HG02852 (cell line): ENCODE data around the gene RGP1.

Source experiments
- ATAC-seq: cut with Tn5 transposase; IDR thresholded peaks from one replicate; pipeline ENCODE4 v1.9.1; 2021; ENCODE audit warnings: mild to moderate bottlenecking, moderate library complexity; ENCODE audit not compliant: unreplicated experiment

Gene RGP1

DNA sequence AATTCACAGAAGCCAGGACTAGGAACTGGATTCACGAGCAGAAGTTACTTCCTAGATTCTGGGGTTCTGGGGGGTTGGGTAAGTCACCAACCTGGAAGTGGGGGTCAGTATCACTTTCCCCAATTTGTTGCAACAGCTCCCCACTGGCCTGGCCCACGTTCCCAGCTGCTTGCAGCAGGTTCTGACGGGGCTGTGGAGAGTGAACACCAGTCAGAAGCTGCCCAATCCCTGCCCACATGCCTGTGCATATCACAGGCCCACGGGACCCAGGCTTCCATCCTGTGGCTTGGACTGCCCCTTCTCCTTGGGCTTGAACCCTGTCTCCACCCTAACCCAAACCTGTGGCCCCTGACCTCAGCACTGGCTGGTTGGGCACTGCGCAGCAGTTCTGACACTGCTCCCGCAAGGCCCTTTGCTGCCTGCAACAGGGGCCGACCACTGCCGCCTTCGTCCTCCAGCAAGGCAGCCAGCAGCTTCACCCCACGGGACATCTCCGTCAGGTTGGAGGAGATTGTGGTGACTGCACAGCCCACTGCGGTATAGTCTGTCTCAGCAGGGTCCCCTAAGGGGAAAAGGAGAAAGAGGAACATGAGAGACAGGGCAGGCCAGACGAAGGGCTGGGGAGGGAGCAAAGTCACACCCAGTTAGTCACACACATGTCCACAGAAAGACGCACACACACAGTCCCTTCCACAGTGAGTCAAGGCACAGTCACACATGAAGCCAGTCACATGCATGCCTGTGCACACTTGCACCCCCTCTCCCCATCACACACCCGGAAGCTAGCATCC lies 30.2 kb upstream of the RGP1 start:
- no peak for ATAC-seq

DNA sequence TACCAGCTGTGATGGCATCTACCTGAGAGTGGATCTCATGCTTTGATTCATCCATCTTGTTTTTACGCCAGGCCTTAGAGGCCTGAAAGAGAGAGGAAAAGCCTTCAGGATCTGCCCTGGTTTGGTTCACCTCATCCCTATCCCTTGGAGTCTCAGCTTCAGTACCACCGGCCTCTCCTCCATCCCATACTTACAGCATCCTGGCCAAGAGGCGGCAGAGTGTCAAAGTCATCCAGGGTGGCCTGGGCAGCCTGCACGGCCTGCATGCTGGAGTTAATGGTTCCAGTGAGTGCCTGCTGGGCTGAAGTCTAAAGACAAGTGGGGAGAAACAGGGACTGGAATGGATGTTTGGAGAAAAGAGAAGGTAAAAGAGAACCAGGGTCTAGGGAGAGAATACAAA lies 29.5 kb upstream of the RGP1 start:
- ATAC-seq, result no peak

DNA sequence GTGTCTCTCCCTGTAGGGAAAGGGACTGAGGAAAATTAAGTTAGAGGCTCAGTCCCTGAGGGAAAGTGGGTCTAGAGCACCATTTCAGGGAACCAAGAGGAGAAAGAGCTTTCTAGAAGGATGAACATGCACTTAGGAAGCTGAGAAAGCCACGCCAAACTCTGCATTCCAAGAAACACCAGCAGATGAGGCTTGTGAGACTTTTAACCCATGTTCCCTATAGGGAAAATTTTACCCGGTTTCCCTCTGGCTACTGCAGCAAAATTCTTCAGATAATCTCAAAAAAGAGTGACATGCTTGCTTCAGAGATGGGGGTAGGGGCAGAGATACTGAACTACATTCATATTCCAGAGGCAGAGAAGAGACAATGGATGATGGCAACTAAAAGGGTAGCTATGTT lies 25.7 kb upstream of the RGP1 start:
- ATAC-seq, result no peak

DNA sequence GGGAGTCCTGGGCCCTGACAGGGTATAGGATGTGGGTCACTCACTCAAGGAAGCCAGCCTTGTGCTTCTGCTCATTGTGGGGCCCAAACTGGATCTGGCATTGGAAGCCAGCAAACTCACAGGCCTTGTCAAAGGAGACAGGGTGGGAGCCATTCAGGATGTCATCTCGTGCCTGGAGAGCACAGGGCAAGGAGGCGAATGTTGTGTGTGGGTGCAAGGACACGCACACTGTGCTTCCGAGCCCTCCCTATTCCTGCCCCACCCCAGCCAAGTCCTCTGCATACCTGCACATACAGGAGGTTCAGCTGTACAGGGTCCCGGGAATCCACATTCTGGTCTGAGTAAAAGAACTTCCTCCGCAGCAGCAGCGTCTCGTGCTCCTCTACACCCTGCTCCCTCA lies 25.2 kb upstream of the RGP1 start:
- ATAC-seq, result no peak

DNA sequence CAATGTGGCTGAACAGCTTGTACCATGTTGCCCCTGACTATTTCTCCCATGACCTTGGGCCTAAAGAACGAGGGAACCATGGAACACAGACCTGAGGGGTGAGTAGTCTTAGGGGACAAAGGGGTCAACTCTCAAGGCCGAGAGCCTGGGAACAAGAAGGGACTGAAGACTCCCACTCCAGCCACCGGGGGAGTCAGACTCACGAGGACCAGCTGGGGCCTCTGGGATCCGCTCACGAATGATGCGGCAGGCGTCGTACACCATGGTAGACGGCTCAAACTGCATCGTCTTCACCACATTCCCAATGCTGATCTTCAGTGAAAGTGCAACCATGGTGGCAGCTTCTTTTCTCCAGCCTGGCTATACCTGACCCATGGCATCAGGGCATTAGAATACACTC lies 23.7 kb upstream of the RGP1 start:
- no peak for ATAC-seq

DNA sequence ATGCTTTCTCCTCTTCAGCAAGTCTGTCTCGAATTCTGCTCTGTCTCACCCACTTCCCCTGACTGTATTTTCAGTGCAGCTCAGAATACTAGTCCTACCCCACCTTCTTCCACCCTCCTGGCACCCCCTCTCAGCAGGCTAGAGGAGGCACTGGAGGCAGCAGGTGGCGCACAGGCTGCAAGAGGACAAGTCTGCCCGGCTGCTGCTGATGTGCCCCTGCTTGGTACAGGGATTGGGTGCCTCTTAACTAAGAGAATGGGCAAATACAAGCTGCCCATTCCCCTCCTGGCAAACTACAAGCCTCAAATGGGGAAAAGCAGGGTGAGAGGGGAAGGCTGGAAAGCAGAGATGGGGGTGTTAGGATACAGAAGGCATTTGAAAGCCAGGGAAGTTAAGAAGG lies 22.2 kb upstream of the RGP1 start:
- no peak for ATAC-seq

DNA sequence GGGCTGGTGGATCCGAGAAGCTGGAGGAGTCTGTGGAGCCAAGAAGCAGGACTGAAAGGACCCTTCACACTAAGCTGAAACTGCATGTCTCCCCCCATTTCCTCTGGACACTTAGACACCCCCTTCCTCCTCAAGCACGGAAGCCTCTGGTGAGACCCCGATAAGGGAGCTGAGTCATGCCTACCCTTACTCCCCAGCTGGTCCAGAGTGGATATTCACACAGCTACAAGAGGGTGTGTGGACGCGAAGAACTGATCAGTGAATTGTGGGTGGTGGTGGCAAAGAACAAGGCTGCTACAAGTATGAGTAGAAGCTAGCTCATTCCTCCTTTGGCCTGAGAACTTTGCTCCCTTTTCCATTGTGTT lies 21.4 kb upstream of the RGP1 start:
- no peak for ATAC-seq

DNA sequence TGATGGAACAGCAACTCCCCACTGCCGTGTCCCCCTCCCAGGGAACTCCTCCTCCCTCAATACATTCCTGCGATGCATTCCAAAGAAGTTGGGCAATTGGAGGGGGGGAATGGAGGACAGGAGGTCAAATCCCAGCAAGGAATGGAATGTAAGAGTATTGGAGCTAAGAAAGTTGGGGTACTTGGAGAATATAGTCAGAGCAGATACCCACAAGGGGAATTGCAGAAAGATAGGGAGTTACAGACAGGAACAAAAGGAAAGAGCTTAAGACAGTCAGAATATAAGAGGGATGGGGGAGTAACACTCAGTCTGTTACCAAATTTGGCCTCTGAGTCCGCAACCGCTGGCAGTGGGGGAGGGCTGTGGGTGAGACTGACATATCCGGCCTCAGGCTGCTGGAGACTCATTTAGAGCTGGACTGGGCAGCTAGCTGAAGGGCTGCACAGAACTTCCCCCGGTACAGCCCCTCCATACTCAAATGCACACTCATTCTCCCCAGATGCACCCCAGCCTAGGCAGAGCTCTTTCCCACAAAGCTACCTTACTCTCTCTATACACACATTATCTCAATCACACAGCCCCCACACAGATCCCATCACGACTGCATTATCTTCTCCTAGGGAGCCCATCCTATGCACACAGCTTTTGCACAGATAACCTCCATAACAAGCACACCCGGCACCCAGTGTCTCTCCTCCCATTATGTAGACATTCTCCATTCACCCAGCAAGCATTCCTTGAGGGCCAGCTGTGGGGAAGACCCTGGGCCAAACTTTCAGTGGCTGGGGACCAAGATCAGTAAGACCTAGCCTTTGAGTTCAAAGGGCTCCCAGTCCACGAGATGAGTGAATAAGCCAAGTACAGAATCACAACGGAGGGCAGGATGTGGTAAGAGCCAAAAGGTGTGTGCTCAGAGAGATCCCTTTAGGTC lies 20.8 kb upstream of the RGP1 start:
- no peak for ATAC-seq

DNA sequence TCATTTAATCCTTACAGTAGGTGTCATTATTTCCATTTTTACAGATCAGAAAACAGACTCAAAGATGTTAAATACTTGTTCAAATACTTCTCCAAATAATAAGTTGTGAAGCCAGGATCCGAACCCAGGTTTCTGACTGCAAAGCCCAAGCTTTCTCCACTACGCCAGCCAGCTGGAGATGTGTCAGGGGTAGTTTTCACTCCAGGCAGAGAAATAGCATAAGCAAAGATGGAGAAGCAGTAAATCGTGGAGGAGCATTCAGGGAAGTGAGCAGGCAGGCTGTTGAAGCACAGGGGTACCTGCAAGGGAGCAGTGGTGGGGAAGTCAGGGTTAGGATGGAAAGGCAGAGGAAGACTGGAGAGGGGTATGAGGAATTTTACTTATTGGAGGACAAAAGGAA lies 20.0 kb upstream of the RGP1 start:
- ATAC-seq, result no peak

DNA sequence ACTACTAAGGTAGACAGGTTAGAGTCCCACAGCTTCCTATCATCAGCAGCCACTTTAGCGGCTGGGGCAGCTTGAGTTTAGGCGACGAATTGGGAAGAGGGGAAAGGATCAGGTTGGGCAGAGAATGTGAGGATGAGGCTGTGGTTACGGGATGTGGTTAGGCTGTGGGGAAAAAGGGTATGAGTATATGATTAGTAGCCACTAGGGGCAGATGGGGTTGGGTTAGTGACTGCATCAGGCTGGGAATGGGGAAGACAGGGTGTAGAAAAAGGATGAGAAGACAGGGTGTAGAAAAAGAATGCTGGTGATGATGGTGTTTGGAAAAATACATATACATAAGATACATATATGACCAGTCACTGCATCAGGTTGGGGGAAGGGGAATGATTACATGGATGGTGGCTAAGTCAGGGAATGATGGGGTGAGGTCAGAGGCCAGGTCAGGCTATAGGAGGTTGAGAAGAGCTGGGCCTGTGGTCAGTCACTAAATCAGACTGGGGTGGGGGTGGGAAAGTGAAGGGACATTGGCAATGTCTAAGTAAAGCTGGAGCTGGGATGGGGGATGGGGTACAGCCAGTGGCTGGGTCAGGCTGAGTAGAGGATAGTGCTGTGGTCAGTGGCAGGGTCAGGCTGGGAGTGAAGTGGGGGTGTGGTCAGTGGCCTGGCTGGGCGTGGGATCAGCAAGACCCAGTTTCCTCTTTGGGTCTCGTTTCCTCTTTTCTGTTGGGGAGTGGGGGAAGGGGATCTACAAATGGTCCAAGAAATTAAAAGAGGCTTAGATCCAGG lies 19.2 kb upstream of the RGP1 start:
- ATAC-seq, result no peak

DNA sequence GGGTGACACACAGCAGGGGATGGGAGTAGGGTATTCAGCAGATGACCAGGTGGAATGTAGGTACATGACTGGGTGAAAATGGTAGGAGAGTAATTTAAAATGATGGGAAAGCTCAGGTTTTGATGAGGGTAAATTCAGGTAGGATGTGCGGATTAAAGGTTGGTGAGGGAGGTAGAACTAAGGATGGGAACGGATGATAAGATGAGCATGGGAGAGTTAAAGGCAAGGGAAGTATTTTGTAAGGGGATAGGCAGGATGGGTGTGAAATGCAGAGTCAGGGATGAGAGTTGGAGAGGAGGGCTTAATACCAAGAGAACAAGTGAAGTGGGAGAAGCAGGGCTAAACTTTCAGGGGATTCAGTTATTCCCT lies 18.6 kb upstream of the RGP1 start:
- ATAC-seq, result no peak

DNA sequence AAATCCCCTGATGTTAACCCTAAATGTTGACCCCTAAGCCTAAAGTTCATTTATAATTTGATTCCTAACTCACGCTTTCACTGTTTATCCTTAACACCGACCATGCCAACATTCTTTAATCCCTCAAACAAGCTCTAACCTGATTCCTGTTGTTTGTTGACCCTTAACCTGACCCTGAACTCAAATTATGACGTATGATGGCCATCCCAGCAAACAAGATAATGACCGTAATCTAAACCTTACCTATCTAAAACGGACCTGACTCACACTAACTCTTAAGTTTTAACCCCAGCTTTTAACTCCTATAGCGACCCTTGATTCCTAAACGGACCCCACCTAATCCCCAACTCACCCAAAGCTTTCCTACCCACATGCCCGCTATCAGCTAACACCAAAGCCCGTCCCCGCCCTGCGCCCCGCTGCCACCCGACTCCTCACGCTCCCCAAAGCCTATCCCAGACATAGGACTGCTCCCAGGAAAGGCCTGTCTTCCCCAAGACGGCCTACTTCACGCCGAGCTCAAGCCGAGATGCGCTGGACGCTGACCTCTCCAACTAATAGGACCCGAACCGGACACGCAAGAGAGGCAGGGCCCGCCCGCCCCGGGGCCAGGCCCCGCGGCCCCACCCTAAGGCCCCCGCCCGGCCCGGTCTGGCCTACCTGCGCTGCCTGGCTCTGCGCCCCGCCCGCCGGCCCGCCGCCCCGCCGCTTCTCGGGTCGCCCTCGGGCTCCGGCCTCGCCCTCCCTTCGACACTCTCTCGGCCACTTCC lies 17.5 kb upstream of the RGP1 start:
- no peak for ATAC-seq

DNA sequence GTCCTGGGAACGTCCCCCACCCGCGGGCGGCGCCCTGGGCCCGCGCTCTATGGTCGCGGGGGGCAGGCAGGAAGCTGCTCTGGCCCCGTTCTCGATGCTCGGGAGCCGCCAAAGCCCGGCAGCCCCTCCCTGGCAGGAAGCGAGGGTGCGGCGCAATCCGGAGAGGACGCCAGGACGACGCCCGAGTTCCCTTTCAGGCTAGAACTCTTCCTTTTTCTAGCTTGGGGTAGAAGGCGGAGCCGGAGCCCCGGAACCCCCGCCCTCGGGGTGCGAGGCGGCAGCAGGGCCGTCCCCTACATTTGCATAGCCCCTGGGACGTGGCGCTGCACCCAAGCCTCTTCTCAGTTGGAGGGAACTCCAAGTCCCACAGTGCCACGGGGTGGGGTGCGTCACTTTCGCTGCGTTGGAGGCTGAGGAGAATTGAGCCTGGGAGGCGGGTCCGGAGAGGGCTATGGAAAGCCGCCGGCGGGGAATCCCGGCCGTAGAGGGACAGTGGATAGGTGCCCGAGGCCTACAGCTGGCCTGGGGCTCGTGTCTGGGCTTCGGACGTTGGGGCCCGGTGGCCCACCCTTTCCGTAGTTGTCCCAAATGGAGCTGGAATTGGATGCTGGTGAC lies 16.8 kb upstream of the RGP1 start, which contains the start of the genes CREB3 and TLN1:
Gene CREB3 (plus strand): TSS at position 482 of the 615 bp plus-strand sequence. CDS start 107 bp downstream, at position 589.
Gene TLN1 (minus strand): TSS at position 11 of the 615 bp plus-strand sequence. CDS start 6,501 bp downstream, outside the sequence.
- peak; percentile 75 for ATAC-seq

DNA sequence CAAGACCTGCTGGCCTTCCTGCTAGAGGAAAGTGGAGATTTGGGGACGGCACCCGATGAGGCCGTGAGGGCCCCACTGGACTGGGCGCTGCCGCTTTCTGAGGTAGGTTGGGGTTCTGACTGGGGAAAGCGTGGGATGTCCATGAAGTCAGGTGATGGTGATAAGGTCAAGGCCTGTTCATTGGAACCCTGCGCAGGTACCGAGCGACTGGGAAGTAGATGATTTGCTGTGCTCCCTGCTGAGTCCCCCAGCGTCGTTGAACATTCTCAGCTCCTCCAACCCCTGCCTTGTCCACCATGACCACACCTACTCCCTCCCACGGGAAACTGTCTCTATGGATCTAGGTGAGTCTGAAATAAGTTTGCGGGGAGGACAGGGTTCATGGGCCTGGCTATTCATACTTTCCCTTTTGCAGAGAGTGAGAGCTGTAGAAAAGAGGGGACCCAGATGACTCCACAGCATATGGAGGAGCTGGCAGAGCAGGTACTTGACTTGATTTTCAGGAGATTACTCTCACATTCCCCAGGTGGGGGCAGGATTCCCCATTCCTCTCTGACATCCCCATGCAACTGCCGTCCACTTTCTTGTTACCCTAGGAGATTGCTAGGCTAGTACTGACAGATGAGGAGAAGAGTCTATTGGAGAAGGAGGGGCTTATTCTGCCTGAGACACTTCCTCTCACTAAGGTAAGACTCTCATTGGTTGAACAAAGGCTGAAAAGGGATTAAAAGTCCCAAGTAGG lies 16.1 kb upstream of the RGP1 start:
- ATAC-seq, result peak; percentile 2

DNA sequence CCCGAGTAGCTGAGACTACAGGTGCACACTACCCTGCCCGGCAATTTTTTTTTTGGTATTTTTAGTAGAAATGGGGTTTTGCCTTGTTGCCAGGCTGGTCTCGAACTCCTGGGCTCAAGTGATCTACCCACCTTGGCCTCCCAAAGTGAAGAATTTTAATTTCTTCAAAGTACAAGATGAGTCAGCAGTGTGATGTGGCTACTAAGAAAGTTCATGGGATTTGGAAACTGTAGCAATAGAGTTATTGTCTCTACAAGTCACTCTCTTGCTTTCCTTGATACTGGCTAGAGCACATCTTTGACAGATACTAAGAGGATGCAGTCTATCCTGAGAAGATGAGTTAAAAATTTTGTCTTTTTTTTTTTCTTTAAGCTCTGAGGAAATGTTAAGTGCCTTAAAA lies 15.0 kb upstream of the RGP1 start:
- no peak for ATAC-seq

DNA sequence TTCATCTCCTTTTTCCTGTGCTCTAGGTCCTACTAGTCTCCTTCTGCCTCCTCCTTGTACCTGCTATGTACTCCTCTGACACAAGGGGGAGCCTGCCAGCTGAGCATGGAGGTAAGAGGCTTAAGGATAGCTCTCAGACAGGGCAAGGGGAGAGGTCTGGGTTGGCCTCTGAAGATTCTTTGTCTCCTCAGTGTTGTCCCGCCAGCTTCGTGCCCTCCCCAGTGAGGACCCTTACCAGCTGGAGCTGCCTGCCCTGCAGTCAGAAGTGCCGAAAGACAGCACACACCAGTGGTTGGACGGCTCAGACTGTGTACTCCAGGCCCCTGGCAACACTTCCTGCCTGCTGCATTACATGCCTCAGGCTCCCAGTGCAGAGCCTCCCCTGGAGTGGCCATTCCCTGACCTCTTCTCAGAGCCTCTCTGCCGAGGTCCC lies 12.9 kb upstream of the RGP1 start:
- no peak for ATAC-seq

DNA sequence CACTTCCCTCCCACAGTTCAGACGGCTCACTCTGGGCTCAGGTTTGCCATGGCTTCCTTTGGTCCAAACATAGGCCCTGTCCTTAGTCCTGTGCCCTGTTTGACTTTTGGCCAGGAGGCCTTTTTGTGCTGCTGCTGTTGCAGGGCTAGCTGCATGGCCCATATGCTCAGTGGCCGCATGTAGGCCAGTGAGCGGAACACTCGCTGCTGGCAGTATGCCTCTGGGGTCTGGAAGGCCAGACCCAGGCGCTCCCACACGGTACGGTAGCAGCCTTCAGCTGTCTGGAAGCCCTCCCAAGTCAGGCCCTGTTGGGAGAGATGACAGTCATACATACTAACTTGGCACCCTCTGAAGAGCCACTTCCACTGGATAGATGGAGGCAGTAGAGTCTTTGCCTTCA lies 11.9 kb upstream of the RGP1 start:
- no peak for ATAC-seq

DNA sequence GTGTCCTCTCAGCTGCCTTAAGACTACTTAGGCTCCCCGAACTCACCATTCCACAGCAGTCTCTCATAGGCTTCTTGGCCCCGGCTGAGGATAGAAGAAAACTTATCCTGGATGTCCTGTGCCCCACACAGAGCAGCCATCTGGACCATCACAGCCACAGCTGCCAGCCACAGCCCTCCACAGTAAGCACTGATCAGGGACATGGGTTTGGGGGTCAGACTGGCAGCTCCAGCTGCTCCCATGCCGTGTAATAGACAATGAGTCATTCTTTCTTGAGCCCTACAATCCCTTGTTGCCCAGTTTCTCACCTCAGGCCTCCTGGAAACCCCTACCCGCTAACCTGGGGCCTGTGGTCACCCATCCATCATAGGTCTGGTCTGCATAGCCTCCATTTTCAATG lies 10.9 kb upstream of the RGP1 start:
- no peak for ATAC-seq

DNA sequence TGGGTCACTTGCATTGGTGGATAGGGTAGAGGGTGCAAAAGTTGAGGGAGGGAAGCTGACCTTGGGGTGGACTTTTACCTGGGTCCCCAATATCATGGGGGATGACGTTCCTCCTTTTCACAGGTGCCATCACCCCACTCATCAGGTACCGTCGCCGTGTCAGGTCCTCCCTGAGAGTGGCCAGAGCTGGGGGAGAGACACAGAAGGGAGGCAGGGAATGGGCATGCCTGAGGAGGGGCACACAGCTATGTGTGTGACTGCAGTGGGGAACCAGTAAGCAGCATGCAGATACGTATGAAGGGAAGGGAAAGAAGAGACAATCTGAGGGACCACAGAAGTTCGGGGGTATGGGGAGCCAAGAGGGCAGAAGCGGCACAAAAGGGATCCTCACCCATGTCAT lies 10.2 kb upstream of the RGP1 start:
- no peak for ATAC-seq
